Activated naive CD8-positive, alpha-beta T cell treated with anti-CD3 and anti-CD28 coated beads, Interleukin-2, amount 50 U/mL, for 16 hours (primary cell): ENCODE measurements around the gene ZEB2.

Source experiments
- DNase-seq: peaks from one replicate; pipeline ENCODE4 v3.0.0-alpha.2; 2020; ENCODE audit warnings: low read depth, low spot score

ZEB2 gene

GRCh38 chr2:144519934-144520731, at the start of gene ZEB2:
Gene ZEB2 (minus strand): TSS chr2:144520119. CDS start chr2:144517350, 2,769 bp downstream.
- no peak for DNase-seq

- DNase-seq = no peak
Observed at GRCh38 chr2:144567745-144568144, 47.8 kb upstream of the ZEB2 start.

GRCh38 chr2:144566448-144566847, 46.5 kb upstream of the ZEB2 start:
- no peak for DNase-seq

DNA sequence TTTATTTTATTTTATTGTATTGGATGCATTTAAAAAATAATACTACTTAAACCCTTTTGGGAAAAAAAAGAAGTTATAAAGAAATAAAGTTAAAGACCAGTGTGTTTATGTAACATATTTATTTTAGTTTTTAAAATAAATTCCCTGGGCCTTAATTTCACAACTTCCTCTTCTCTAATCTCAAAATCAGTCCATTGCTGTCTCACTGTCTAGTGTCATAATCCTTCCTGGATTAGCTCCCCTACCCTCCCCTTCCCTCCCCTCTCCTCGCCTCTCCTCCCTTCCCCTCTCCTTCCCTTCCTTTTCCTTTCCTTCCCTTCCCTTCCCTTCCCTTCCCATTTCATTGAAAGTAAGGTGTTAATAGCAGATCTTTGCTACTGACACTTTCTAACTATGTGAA, 40.3 kb upstream of the ZEB2 start:
- no peak for DNase-seq

GRCh38 chr2:144559681-144560080, 39.8 kb upstream of the ZEB2 start:
- no peak for DNase-seq

DNA sequence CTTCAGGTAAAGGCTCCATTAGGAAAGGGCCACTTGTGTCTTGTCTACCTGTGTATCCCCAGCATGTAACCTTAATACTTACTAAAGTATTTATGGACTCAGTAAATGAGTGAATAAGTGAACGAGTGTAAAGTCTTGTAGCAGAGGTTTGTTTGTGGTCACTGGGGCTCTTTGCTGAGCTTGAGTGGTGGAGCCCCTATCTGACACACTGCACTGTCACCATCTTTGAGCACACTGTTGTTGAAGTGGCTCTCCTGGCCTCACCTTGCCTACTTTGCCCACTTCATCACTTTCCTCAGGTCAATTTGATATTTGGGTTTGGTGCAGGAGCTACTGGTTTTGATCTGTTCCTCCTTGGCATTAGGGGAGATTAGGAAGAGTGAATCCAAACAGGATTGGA, 39.3 kb upstream of the ZEB2 start:
- DNase-seq = no peak

- DNase-seq = no peak
Observed at GRCh38 chr2:144554492-144555210, 34.7 kb upstream of the ZEB2 start.

DNA sequence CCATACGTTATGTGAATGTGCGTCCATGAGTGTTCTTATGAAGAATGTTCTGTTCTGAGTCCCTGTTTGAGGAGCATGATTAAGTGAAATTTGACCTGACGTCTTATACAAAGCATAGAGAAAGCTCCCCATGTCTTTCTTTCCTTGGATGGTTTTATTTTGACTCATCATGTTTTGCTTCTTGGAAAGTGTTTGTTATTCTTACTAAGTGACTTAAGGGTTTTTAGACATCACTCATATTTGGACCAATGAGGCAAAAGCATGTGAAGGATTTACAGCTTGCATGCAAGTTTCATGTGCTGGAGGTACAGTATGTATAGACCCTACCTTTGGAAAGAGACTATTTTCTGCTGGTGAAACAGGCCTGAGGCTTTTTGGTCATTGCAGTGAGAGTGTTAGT, 33.5 kb upstream of the ZEB2 start:
- no peak for DNase-seq

GRCh38 chr2:144552821-144553220, 32.9 kb upstream of the ZEB2 start:
- no peak for DNase-seq

DNA sequence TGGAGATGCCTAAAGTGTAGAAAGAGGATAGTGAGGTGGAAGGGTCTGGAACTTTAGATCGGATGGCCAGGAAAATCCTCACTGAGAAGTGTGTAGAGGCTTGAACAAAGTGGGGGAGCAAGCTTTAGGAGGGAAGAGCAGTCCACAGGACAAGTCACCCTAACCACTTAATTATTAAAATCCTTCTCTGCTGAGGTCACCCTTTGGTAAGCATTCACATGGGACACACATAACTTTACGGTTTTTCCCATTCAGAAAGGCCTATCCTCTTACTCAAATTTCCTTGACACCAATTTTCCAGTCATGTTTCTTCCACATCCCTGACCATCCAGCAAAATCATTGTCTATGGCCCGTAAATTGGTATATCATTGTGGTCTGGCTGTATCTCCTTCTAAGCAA, 31.0 kb upstream of the ZEB2 start:
- no peak for DNase-seq

DNA sequence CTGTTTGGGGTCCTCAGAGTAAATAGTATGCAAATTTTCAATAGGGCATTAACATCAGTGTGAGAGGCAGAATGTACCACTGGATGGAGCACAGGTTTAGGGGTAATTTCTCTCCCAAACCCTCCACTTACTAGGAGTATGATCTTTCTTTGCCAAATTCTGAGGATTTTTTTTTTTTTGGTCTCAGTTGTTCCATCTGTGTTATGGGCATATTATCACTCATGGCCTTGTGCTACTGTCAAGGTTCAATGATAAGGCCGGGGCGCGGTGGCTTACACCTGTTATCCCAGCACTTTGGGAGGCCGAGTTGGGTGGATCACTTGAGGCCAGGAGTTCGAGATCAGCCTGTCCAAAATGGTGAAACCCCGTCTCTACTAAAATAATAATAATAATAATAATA, 30.2 kb upstream of the ZEB2 start:
- DNase-seq = no peak

GRCh38 chr2:144548532-144549191, 28.7 kb upstream of the ZEB2 start:
- no peak for DNase-seq

- no peak for DNase-seq
Observed at GRCh38 chr2:144548088-144548487, 28.2 kb upstream of the ZEB2 start.

DNA sequence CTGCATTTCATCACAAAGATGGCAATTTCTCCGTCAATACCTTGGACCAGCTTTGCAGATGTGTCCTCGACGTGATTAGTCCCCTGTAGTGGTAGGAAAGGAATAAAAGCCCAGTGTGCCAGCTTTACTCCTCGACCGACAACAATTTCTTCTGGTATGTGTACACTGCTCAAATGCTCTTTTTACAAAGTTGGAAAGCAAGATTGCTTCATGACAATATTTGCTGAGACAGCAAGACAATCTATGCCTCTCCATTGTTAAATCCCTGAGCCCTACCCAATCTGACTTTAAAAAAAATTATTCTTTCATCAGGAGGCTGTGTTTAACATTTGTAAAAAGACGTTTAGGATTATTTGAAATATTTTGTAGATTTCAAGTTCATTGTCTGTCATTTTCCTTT, 27.6 kb upstream of the ZEB2 start:
- no peak for DNase-seq

GRCh38 chr2:144546933-144547332, 27.0 kb upstream of the ZEB2 start:
- no peak for DNase-seq

GRCh38 chr2:144545787-144546186, 25.9 kb upstream of the ZEB2 start:
- no peak for DNase-seq

DNA sequence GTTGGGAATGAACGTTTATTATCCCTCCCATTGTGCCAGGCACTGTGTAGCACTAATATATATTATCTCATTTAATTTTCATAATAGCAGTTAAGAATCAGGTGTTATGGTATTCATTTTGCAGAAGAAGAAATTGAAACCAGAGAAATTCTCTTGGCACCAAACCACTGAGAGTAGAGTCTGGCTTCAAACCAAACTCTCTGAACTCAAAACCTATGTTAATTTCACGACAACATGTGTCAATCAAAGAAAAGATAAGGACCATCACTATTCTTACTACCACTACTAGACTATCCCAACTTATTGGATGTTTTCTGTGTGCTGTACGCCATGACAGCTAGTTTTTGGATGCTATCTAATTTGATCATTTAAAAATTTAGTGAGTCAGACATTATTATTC, 24.1 kb upstream of the ZEB2 start:
- no peak for DNase-seq

DNA sequence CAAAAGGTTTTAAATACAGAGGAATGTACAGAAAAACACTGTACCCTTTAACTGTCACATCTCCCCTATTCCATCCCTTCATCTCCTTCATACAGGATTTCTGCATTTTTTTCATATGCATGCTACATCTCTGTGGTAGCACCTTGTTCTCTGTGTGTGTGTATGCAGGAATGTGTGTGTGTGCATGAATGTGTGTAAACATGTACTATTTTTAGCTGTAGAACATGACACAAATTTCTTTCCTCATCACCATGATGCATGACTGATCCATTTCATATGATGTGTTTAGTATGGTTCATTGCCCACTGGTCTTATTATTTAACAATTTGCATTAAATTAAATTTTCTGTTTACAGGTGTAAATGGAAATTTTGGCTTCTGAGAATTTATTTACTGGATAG, 21.5 kb upstream of the ZEB2 start:
- no peak for DNase-seq

DNA sequence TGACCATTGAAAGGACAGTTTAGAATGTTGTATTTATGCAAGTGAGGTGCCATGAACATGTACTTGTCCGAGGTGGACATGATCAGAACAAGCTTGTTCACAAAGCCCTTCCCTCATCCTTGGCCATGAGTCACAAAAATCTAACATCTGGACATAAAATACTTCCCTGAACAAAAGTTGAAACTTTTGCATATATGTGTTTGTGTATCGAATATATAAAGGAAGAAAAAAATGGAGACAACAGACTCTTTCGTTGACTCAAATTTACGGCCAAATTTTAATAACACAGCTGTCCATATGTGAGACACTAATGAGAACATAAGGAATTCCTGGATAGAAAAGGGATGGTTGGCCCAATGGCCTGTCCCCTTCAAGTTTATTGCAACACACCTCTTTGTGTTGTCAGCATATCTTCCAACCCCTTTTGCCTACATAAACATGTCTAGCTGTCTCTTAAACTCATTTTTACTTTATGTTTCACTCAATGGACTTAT, 19.4 kb upstream of the ZEB2 start:
- no peak for DNase-seq

DNA sequence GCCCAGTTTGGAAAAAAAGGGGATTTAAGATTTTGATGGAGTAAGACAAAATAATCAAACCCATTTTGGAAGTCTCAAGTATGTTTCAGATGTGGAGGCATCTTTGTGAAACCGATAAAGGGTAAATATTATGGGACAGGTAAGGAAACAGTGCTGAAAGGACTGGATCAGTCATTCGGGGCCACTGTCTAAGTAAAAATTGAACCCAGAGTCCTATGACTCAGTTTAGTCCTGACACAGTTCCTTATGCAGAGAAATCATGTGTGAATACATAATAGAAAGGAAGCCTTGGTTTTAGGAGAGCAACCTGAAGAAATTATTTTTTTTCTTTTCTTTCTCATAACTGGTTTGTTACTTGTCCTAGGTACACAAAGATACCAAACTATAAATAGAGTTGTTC, 15.4 kb upstream of the ZEB2 start:
- no peak for DNase-seq

GRCh38 chr2:144533221-144533620, 13.3 kb upstream of the ZEB2 start:
- no peak for DNase-seq

DNA sequence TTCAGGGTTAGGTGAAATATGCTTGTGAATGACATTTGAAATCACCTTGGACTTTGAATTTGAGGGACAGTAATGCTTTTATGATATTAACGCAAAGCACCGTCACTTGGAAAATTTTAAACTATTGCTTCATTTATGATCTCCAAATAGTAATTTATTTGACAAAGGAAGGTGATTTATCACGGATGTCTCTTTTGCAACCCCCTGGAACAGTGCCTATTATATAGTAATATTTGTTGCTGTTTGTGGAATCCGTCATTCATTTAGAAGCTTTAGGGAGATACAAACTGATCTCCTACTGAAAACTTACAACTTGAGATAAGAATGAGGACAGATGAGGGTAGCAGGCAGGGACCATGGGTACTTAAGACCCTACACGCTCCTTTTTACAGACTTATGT, 10.7 kb upstream of the ZEB2 start:
- no peak for DNase-seq

- no peak for DNase-seq
Observed at GRCh38 chr2:144529841-144530240, 9.9 kb upstream of the ZEB2 start.
